ENCODE results near the gene ZNF804B. TPM values are rescaled to one million over a fixed set of nuclear protein-coding genes. Genes with fewer than 3 reads are reported as not detected.

The ZNF804B gene
- total RNA-seq, 1 experiment from 2014 or later = not detected

DNA sequence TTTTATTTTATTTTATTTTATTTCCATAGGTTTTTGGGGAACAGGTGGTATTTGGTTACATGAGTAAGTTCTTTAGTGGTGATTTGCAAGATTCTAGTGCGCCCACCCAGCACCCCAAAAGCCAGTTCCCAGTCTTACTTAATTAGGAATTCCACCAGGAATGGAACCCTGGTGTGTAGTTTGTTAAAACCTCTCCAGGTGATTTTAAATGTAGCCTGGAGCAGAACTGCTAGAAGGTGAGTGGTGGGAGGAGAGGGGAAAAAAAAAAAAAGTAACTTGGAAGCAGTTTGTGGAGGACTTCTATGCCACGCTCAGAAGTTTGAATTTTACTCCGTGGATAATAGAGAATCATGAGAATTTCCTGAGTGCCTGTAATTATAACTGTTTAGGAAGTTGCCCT is 41.5 kb downstream of the ZNF804B start:
- no peak overlapping the region for H3K27ac ChIP-seq (ENCODE audit: low read length)
- H3K27me3 ChIP-seq (ENCODE audit: low read length) = no peaks in the 10 kb centered on the region
- H3K36me3 ChIP-seq (ENCODE audit: low read depth, low read length) = no peaks in the 10 kb centered on the region
- CTCF ChIA-PET = no interaction called here
- no peak for ATAC-seq
- no peak for DNase-seq
- TF ChIP-seq EZH2phosphoT487 (IDR thresholded peaks at IDR 0.05; ENCODE audit: borderline replicate concordance, low read length) (no peak), EZH2 (IDR thresholded peaks at IDR 0.05; ENCODE audit: low read length, unreplicated experiment) (no peak)
- TF ChIP-seq, protein P1, sequence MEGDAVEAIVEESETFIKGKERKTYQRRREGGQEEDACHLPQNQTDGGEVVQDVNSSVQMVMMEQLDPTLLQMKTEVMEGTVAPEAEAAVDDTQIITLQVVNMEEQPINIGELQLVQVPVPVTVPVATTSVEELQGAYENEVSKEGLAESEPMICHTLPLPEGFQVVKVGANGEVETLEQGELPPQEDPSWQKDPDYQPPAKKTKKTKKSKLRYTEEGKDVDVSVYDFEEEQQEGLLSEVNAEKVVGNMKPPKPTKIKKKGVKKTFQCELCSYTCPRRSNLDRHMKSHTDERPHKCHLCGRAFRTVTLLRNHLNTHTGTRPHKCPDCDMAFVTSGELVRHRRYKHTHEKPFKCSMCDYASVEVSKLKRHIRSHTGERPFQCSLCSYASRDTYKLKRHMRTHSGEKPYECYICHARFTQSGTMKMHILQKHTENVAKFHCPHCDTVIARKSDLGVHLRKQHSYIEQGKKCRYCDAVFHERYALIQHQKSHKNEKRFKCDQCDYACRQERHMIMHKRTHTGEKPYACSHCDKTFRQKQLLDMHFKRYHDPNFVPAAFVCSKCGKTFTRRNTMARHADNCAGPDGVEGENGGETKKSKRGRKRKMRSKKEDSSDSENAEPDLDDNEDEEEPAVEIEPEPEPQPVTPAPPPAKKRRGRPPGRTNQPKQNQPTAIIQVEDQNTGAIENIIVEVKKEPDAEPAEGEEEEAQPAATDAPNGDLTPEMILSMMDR (conservative IDR thresholded peaks at IDR 0.05; ENCODE audit: low read depth, low read length) = no peak
- no peak overlapping the region for H3K9ac ChIP-seq (ENCODE audit: low read length)
- no peak overlapping the region for H3K4me2 ChIP-seq (ENCODE audit: low read length)
- no peak overlapping the region for H3K4me3 ChIP-seq (ENCODE audit: low read length)
- no peak overlapping the region for H2AFZ ChIP-seq (ENCODE audit: low read length)
- no peaks in the 10 kb centered on the region for H3K79me2 ChIP-seq (ENCODE audit: low read length)
- no peaks in the 10 kb centered on the region for H3K4me1 ChIP-seq (ENCODE audit: insufficient read depth, low read length)
- no peaks in the 10 kb centered on the region for H3F3A ChIP-seq (ENCODE audit: low read length, unreplicated experiment)
- no peaks in the 10 kb centered on the region for H3K9me2 ChIP-seq (replicated peaks; ENCODE audit: low read length)
- POLR2A ChIA-PET (ENCODE audit: unreplicated experiment) = no interaction called here
- no TSS peak for BruUV-seq (replicated peaks)
- H3K9me3 ChIP-seq (ENCODE audit: low read length) = no peaks in the 10 kb centered on the region
- intact Hi-C loops (cut with micrococcal nuclease) = no loop called here
- H4K20me1 ChIP-seq (ENCODE audit: low read length) = no peaks in the 10 kb centered on the region

DNA sequence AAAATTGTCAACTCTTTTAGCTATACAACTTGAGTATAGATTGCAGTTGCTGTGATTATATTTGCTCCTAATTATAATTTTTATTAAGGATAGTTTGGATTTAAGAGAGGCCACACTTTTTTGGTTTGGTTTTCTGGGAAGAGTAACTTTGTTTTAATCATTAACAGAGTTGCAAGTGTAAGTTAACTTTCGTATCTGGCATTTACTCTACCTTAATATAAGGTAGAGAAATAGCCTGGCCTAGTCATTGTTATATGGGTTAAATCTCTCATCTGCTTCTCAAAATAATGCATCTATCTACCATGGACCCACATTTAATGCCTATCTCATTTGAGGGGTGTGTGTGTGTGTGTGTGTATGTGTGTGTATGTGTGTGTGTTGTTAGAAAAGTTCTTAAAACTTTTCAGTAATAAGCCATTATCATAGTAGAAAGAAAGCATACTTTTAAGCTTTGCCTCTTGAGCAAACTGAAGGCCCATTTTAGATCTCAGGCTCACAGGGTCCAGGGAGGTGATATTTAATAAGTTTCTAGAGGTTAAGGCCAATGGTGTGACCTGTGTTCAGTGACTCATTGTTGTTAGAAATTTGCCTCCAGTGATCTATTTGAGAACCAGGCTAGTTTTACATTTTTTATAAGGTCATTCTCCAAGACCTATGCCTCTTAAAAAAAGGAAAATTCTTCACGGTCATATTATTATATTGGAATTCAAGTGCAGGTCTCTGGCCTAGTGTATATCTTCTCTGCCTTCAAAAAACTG is 47.0 kb downstream of the ZNF804B start:
- Histone ChIP-seq H3K9me2 (replicated peaks; ENCODE audit: low read length) (no peaks in the 10 kb centered on the region), H2AFZ (ENCODE audit: low read length) (no peak overlapping the region), H3K4me1 (ENCODE audit: insufficient read depth, low read length) (no peaks in the 10 kb centered on the region), H3K4me3 (ENCODE audit: low read length) (no peak overlapping the region), H3F3A (ENCODE audit: low read length, unreplicated experiment) (no peaks in the 10 kb centered on the region), H3K9ac (ENCODE audit: low read length) (no peak overlapping the region), H4K20me1 (ENCODE audit: low read length) (no peaks in the 10 kb centered on the region), H3K36me3 (ENCODE audit: low read depth, low read length) (no peaks in the 10 kb centered on the region), H3K79me2 (ENCODE audit: low read length) (no peaks in the 10 kb centered on the region), H3K4me2 (ENCODE audit: low read length) (no peak overlapping the region), H3K27ac (ENCODE audit: low read length) (no peak overlapping the region), H3K9me3 (ENCODE audit: low read length) (no peaks in the 10 kb centered on the region), H3K27me3 (ENCODE audit: low read length) (no peaks in the 10 kb centered on the region)
- intact Hi-C loops (cut with micrococcal nuclease) = no loop called here
- CTCF ChIA-PET = no interaction called here
- POLR2A ChIA-PET (ENCODE audit: unreplicated experiment) = no interaction called here
- no TSS peak for BruUV-seq (replicated peaks)
- no peak for ATAC-seq
- DNase-seq = no peak
- TF ChIP-seq EZH2phosphoT487 (IDR thresholded peaks at IDR 0.05; ENCODE audit: borderline replicate concordance, low read length) (no peak), EZH2 (IDR thresholded peaks at IDR 0.05; ENCODE audit: low read length, unreplicated experiment) (no peak)
- TF ChIP-seq, protein P1 (conservative IDR thresholded peaks at IDR 0.05; ENCODE audit: low read depth, low read length) = no peak

DNA sequence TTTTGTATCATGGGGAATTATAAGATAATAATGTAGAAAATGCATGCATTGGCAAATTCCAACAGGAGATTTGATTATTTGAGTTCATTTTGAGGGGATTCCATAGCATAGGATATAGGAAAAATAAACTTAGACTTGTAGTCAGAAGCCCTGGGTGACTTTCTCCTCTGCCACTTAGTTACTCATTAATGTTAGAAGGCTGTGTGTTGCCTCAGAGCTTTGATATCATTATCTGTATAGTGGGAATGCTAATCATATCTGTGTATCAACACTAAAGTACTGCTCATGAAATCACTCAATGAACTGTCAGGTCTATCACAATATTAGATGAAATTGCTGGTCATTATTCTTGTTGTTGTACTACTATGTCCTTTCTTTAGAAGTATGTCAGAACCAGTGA is 59.1 kb downstream of the ZNF804B start:
- H3K27ac ChIP-seq (ENCODE audit: low read length) = no peak overlapping the region
- H3K36me3 ChIP-seq (ENCODE audit: low read depth, low read length) = no peaks in the 10 kb centered on the region
- intact Hi-C loops (cut with micrococcal nuclease) = no loop called here
- CTCF ChIA-PET = no interaction called here
- H3K27me3 ChIP-seq (ENCODE audit: low read length) = no peaks in the 10 kb centered on the region
- POLR2A ChIA-PET (ENCODE audit: unreplicated experiment) = no interaction called here
- H3K4me1 ChIP-seq (ENCODE audit: insufficient read depth, low read length) = no peaks in the 10 kb centered on the region
- H2AFZ ChIP-seq (ENCODE audit: low read length) = no peak overlapping the region
- no TSS peak for BruUV-seq (replicated peaks)
- H3K9ac ChIP-seq (ENCODE audit: low read length) = no peak overlapping the region
- ATAC-seq (no peak), DNase-seq (no peak)
- no peaks in the 10 kb centered on the region for H3K79me2 ChIP-seq (ENCODE audit: low read length)
- no peaks in the 10 kb centered on the region for H3F3A ChIP-seq (ENCODE audit: low read length, unreplicated experiment)
- TF ChIP-seq EZH2phosphoT487 (IDR thresholded peaks at IDR 0.05; ENCODE audit: borderline replicate concordance, low read length) = no peak
- TF ChIP-seq, protein P1 (conservative IDR thresholded peaks at IDR 0.05; ENCODE audit: low read depth, low read length) = no peak
- no peak for TF ChIP-seq EZH2 (IDR thresholded peaks at IDR 0.05; ENCODE audit: low read length, unreplicated experiment)
- H3K9me2 ChIP-seq (replicated peaks; ENCODE audit: low read length) = no peaks in the 10 kb centered on the region
- no peaks in the 10 kb centered on the region for H3K9me3 ChIP-seq (ENCODE audit: low read length)
- no peak overlapping the region for H3K4me2 ChIP-seq (ENCODE audit: low read length)
- no peaks in the 10 kb centered on the region for H4K20me1 ChIP-seq (ENCODE audit: low read length)
- H3K4me3 ChIP-seq (ENCODE audit: low read length) = no peak overlapping the region
